SK-N-SH (cell line): ENCODE measurements around the gene RAPGEF2.

ENCODE experiments used
- EZH2phosphoT487 ChIP-seq: fragments of 200-600 bp; sonication (generic); IDR thresholded peaks from 2 replicates; pipeline ENCODE4 v1.6.1; 2017; ENCODE audit warnings: low read depth, mixed run types, mild to moderate bottlenecking, antibody characterized with exemption, moderate library complexity, borderline replicate concordance
- GABPA ChIP-seq: IDR thresholded peaks from 2 replicates; pipeline ENCODE4 v1.4.0; 2012; ENCODE audit warnings: low read depth, mild to moderate bottlenecking
- JUND ChIP-seq: IDR thresholded peaks from 2 replicates; pipeline ENCODE4 v1.4.0; 2012
- NRF1 ChIP-seq: IDR thresholded peaks from 2 replicates; pipeline ENCODE4 v1.6.1; 2012; ENCODE audit warnings: low read depth, mild to moderate bottlenecking, low read length
- POLR2AphosphoS5 ChIP-seq: IDR thresholded peaks from 2 replicates; pipeline ENCODE4 v1.6.1; 2012; ENCODE audit warnings: low read depth, low read length
- YY1 ChIP-seq: IDR thresholded peaks from 2 replicates; pipeline ENCODE4 v1.4.0; 2012; ENCODE audit warnings: low read depth, mild to moderate bottlenecking
- TF ChIP-seq, protein P1 (sequence below): fragments of 200-600 bp; sonication (generic); IDR thresholded peaks from 2 replicates; pipeline ENCODE4 v1.6.1; 2017; ENCODE audit warnings: antibody characterized with exemption, mild to moderate bottlenecking, moderate library complexity

DNA sequence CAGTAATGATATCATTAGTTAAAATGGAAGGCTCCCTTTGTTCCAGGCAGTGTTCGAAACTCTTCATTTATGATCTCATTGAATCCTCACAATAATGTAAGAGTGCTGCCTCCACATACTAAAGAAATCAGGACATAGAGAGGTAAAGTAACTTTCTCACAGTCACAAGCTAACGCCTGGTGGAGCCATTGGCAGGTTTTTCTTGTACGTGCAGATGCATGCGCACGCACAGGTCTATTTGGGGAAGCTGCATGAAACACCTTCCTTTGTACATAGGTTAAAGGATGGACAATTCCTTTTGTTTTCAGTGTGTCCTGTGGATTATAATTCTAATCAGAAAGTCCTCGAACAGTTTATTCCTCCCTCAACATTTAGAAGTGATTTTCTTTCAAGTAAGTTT, 176.2 kb downstream of the RAPGEF2 start:
- TF ChIP-seq NRF1 (no peak), EZH2phosphoT487 (no peak), JUND (no peak), POLR2AphosphoS5 (no peak), YY1 (no peak), GABPA (no peak)
- TF ChIP-seq, protein P1, sequence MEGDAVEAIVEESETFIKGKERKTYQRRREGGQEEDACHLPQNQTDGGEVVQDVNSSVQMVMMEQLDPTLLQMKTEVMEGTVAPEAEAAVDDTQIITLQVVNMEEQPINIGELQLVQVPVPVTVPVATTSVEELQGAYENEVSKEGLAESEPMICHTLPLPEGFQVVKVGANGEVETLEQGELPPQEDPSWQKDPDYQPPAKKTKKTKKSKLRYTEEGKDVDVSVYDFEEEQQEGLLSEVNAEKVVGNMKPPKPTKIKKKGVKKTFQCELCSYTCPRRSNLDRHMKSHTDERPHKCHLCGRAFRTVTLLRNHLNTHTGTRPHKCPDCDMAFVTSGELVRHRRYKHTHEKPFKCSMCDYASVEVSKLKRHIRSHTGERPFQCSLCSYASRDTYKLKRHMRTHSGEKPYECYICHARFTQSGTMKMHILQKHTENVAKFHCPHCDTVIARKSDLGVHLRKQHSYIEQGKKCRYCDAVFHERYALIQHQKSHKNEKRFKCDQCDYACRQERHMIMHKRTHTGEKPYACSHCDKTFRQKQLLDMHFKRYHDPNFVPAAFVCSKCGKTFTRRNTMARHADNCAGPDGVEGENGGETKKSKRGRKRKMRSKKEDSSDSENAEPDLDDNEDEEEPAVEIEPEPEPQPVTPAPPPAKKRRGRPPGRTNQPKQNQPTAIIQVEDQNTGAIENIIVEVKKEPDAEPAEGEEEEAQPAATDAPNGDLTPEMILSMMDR, result no peak
